Measurements from ENCODE around the gene PCDHGA2. TPM values are rescaled to one million over a fixed set of nuclear protein-coding genes. Genes with fewer than 3 reads are reported as not detected.
"Not testable (repeated sequence)": the region's sequence is repeated elsewhere in the genome, so short reads cannot be mapped to it uniquely, and the experiment has no call there.

The PCDHGA2 gene
- total RNA-seq, 1 donor from 2014 or later: 6.1 TPM

DNA sequence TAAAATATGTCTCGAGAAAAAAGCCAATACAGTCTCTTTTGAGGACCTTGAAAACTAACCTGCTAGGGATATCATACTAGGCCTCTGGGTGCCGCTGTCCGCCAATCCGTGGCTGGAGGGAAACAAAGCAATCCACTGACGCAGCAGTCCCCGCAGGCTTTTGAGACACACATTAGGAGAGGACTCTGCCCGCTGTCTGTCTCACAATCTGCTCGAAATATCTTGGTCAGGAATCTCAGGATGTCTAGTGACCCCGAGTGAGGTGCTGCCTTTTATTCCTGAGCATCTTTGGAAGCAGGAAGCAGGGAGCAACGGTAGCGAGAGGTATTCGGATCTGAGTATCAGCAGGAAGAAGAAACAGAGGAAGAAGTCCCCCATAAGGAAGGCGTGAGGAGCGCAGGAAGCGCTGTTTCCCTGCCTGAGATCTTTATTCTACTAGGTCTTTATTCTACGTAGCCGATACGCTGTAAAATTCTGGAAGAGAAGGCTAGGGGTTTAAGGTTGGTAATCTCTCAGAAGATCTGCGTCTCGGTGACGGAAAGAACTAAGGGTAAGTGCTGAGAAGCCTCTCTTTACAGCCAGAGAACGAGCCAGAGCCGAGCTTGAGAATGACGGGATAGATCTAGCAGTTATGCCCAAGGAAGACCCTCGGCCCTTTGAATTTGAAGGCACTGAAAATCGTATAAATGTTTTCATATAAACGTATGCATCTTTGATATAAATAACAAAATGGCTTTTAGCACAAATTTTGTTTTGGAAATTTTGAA, 12.3 kb upstream of the PCDHGA2 start:
- intact Hi-C loops (cut with DNase I): no loop called here
- H3K4me1 ChIP-seq: no peaks in the 10 kb centered on the region
- H3K27ac ChIP-seq: no peak overlapping the region

DNA sequence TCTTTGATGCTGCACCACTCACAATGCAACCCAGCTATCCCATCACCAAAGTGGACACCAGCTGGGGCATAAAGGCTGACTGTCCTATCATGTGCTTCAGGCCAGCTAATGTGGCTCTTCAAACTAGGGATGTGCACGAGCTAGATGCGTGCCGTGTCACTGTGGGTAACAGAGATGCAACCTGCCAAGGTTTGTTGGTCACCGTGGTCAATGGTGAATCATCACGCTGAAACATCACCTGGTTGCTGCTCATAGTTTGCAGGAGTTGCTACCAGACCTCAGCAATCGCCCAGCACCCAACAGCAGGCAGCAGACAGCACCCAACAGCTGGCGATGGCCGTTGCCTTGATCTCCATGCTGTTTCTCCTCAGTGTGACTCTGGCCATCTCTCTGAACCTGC, 10.3 kb upstream of the PCDHGA2 start:
- no peak for TF ChIP-seq POLR2AphosphoS5 (IDR thresholded peaks at IDR 0.05; ENCODE audit: insufficient read depth in 1 of 2, low read depth in 1 of 2)
- intact Hi-C loops (cut with DNase I): no loop called here
- no peak for DNase-seq (ENCODE audit: extremely low spot score in 2 of 2)
- H3K9me3 ChIP-seq: peaks cover 27% of the 10 kb centered on the region
- no peaks in the 10 kb centered on the region for H3K4me1 ChIP-seq
- H3K36me3 ChIP-seq: no peaks in the 10 kb centered on the region
- no peak overlapping the region for H3K27ac ChIP-seq
- H3K4me3 ChIP-seq: no peak overlapping the region
- H3K27me3 ChIP-seq: no peaks in the 10 kb centered on the region

More for the DNA sequence above, 12.3 kb upstream of the PCDHGA2 start:
- Histone ChIP-seq H3K9me3 (peaks cover 15% of the 10 kb centered on the region), H3K36me3 (no peaks in the 10 kb centered on the region), H3K4me3 (peak overlapping the region; percentile 21 to 29), H3K27me3 (no peaks in the 10 kb centered on the region)
- no peak for TF ChIP-seq POLR2AphosphoS5 (IDR thresholded peaks at IDR 0.05; ENCODE audit: insufficient read depth in 1 of 2, low read depth in 1 of 2)
- TF ChIP-seq, protein P1, sequence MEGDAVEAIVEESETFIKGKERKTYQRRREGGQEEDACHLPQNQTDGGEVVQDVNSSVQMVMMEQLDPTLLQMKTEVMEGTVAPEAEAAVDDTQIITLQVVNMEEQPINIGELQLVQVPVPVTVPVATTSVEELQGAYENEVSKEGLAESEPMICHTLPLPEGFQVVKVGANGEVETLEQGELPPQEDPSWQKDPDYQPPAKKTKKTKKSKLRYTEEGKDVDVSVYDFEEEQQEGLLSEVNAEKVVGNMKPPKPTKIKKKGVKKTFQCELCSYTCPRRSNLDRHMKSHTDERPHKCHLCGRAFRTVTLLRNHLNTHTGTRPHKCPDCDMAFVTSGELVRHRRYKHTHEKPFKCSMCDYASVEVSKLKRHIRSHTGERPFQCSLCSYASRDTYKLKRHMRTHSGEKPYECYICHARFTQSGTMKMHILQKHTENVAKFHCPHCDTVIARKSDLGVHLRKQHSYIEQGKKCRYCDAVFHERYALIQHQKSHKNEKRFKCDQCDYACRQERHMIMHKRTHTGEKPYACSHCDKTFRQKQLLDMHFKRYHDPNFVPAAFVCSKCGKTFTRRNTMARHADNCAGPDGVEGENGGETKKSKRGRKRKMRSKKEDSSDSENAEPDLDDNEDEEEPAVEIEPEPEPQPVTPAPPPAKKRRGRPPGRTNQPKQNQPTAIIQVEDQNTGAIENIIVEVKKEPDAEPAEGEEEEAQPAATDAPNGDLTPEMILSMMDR (IDR thresholded peaks at IDR 0.05): peak in 1 of 3 experiments; percentile 17
- no peak for DNase-seq (ENCODE audit: extremely low spot score in 2 of 2)

DNA sequence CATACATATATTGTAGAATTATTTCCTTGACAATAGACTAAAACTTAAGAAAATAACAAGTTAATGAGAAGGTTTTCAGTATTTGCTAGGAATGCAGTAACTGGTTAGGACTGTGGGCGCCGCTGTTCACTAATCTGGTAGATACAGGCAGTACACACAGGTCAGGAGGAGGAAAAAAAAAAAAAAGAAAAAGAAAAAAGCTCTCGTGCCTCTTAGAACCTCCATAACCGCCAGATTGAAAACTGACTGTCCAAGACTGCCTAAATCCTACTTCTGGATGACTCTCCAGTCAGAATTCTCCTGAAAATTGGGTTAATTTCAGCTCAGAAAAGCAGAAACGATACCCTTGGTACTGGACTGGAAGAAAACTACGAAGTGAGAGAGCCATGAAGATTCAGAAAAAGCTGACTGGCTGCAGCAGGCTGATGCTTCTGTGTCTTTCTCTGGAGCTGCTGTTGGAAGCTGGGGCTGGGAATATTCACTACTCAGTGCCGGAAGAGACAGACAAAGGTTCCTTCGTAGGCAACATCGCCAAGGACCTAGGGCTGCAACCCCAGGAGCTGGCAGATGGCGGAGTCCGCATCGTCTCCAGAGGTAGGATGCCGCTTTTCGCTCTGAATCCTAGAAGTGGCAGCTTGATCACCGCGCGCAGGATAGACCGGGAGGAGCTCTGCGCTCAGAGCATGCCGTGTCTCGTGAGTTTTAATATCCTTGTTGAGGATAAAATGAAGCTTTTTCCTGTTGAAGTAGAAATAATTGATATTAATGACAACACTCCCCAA, 8.1 kb upstream of the PCDHGA2 start, which contains the start of gene PCDHGA1:
PCDHGA1 (plus strand) TSS at position 216 of the 782 bp plus-strand sequence.
- Histone ChIP-seq H3K4me1 (no peaks in the 10 kb centered on the region), H3K4me3 (no peak within 1 kb of the TSS), H3K36me3 (no peaks in the 10 kb centered on the region), H3K27ac (no peak within 1 kb of the TSS), H3K9me3 (peaks cover 27% of the 10 kb centered on the region), H3K27me3 (no peaks in the 10 kb centered on the region)
- no peak for DNase-seq (ENCODE audit: extremely low spot score in 2 of 2)
- TF ChIP-seq POLR2A (IDR thresholded peaks at IDR 0.05): no peak
- TF ChIP-seq POLR2AphosphoS5 (IDR thresholded peaks at IDR 0.05; ENCODE audit: insufficient read depth in 1 of 2, low read depth in 1 of 2): no peak
- TF ChIP-seq, protein P1 (IDR thresholded peaks at IDR 0.05): no peak
- intact Hi-C loops (cut with DNase I): no loop called here

DNA sequence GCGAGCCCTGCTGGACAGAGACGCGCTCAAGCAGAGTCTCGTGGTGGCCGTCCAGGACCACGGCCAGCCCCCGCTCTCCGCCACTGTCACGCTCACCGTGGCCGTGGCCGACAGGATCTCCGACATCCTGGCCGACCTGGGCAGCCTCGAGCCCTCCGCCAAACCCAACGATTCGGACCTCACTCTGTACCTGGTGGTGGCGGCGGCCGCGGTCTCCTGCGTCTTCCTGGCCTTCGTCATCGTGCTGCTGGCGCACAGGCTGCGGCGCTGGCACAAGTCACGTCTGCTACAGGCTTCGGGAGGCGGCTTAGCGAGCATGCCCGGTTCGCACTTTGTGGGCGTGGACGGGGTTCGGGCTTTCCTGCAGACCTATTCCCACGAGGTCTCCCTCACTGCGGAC, 6.0 kb upstream of the PCDHGA2 start:
- H3K27ac ChIP-seq; H3K27me3 ChIP-seq; DNase-seq (ENCODE audit: extremely low spot score in 2 of 2); H3K4me1 ChIP-seq; H3K36me3 ChIP-seq; H3K4me3 ChIP-seq; intact Hi-C loops (cut with DNase I): not testable (repeated sequence)
- H3K9me3 ChIP-seq: peaks cover 27% of the 10 kb centered on the region

DNA sequence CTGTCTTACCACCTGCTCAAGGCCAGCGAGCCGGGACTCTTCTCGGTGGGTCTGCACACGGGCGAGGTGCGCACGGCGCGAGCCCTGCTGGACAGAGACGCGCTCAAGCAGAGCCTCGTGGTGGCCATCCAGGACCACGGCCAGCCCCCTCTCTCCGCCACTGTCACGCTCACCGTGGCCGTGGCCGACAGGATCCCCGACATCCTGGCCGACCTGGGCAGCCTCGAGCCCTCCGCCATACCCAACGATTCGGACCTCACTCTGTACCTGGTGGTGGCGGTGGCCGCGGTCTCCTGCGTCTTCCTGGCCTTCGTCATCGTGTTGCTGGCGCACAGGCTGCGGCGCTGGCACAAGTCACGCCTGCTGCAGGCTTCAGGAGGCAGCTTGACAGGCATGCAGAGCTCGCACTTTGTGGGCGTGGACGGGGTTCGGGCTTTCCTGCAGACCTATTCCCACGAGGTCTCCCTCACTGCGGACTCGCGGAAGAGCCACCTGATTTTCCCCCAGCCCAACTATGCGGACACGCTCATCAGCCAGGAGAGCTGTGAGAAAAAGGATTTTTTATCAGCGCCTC, 2.3 kb downstream of the PCDHGA2 start:
- H3K36me3 ChIP-seq; intact Hi-C loops (cut with DNase I); DNase-seq (ENCODE audit: extremely low spot score in 2 of 2); H3K27me3 ChIP-seq; H3K27ac ChIP-seq; H3K4me3 ChIP-seq; H3K4me1 ChIP-seq: not testable (repeated sequence)
- peaks cover 26% of the 10 kb centered on the region for H3K9me3 ChIP-seq

DNA sequence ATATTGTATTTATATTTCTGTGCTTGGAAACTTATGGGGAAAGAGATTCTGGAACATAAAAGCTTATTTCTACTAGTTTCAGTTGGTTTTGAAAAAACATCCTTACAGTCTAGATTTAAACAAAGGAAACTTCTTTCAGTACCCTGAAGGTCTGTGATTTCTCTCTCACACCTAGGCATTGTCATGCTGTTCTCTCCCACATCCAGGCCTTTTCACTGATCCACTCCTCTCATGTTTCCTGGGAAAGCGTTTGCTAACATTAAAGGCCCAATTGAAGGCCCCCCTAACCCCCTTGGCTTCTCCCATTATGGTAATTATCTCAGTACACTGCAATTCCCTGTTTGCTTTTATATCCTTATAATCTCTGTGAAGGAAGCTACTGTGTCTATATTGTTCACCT, 4.2 kb downstream of the PCDHGA2 start:
- Histone ChIP-seq H3K27me3 (no peaks in the 10 kb centered on the region), H3K4me1 (no peaks in the 10 kb centered on the region), H3K36me3 (no peaks in the 10 kb centered on the region), H3K9me3 (peaks cover 26% of the 10 kb centered on the region), H3K27ac (no peak overlapping the region), H3K4me3 (no peak overlapping the region)
- intact Hi-C loops (cut with DNase I): no loop called here
- TF ChIP-seq POLR2AphosphoS5 (IDR thresholded peaks at IDR 0.05; ENCODE audit: insufficient read depth in 1 of 2, low read depth in 1 of 2) (no peak), POLR2A (IDR thresholded peaks at IDR 0.05) (no peak)
- TF ChIP-seq, protein P1 (IDR thresholded peaks at IDR 0.05): no peak
- no peak for DNase-seq (ENCODE audit: extremely low spot score in 2 of 2)
